22Rv1 (cell line): ENCODE measurements around the gene LGALS8.

Experiments used
- ZFX ChIP-seq: fragments of 450-650 bp; IDR thresholded peaks from 2 replicates; pipeline ENCODE4 v1.6.1; 2017; ENCODE audit warnings: antibody characterized with exemption, borderline replicate concordance
- TF ChIP-seq, protein P1 (sequence below): fragments of 450-650 bp; IDR thresholded peaks from 2 replicates; pipeline ENCODE4 v1.5.1; 2017; ENCODE audit warnings: mild to moderate bottlenecking

DNA sequence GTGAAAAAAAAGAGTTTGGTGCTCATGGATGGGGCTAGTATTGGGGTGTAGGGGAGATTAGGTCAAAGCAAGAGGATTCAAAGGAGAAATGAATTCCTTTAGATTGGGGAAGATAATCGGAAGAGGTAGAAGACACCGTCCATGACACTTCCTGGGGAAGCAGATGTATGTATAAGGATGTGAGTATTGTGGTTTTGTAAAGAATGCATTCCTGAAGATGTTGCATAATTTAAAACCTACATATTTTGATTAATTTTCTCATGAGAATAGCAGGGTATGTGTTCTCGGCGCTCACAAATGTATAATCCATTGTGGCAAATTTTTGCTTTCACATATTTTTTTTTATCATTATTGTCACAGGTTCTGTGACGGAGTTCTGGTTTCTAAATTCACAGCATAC, 5.5 kb upstream of the LGALS8 start:
- TF ChIP-seq, protein P1, sequence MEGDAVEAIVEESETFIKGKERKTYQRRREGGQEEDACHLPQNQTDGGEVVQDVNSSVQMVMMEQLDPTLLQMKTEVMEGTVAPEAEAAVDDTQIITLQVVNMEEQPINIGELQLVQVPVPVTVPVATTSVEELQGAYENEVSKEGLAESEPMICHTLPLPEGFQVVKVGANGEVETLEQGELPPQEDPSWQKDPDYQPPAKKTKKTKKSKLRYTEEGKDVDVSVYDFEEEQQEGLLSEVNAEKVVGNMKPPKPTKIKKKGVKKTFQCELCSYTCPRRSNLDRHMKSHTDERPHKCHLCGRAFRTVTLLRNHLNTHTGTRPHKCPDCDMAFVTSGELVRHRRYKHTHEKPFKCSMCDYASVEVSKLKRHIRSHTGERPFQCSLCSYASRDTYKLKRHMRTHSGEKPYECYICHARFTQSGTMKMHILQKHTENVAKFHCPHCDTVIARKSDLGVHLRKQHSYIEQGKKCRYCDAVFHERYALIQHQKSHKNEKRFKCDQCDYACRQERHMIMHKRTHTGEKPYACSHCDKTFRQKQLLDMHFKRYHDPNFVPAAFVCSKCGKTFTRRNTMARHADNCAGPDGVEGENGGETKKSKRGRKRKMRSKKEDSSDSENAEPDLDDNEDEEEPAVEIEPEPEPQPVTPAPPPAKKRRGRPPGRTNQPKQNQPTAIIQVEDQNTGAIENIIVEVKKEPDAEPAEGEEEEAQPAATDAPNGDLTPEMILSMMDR, result no peak
- no peak for TF ChIP-seq ZFX
